HG02970 (cell line): ENCODE measurements around the gene CLNK.

ENCODE experiments used
- ATAC-seq: cut with Tn5 transposase; IDR thresholded peaks from one replicate; pipeline ENCODE4 v1.9.1; 2021; ENCODE audit warnings: mild to moderate bottlenecking, moderate library complexity, moderate number of reproducible peaks; ENCODE audit not compliant: unreplicated experiment, low FRiP score

The CLNK gene

GRCh38 chr4:10701702-10702460 lies 17.3 kb upstream of the CLNK start:
- ATAC-seq = no peak

DNA sequence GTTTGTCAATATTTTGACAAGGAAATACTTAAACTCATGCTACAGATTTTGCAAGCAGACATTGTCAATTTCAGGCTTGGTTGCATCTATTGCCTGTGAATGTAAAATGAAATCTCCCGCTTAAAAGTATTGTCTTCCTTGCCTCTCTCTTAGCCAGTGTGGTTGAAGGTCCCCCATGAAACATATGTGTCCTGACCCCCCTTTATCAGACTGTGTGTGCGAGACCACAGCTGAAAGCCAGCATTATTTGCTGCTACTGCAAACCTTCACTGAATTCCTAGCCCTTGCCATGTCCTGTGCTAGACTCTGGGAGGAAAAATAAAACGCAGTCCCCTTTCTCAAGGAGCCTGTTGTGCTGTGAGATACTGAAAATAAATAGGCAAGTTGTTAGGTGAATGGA lies 16.6 kb upstream of the CLNK start:
- no peak for ATAC-seq

DNA sequence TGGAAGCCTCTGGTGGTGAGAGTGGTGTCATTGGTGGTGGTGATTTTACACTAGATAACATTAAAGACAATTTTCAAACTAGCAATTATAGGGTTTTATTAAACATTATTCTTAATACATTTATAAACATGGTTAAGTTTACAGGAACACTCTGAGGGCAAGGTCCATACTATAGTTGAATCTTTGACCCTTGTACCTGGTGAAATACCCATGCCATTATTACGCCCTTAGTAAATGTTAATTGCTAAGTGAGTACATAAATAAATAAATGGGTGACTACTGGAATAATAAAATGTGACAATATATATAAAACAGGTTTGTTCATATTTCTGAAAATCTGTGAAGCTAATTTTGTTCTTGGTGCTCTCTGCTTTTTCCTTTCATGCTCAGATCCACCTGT lies 13.6 kb upstream of the CLNK start:
- ATAC-seq = no peak

GRCh38 chr4:10697086-10697485 lies 12.5 kb upstream of the CLNK start:
- ATAC-seq = no peak

DNA sequence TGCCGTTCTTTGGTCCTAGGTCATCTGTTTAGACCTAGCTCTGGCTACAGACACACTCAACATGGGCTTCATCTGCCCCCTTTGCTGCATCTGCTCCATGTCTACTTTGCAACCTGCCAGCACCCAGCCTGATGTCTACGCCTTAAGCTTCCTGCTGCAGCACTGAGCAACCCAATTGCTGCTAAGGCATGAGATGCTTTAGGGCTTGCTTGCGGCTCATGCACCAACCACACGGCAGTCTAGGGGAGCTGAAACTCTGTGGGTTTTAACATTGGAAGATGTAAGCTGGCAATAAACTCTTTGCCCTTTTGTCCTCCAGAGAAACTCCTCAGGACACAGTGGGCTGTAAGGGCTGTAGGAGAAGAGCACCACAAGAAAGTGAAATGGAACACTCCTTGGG lies 11.7 kb upstream of the CLNK start:
- ATAC-seq = no peak

- no peak for ATAC-seq
Measured at GRCh38 chr4:10694828-10695209, 10.3 kb upstream of the CLNK start.

DNA sequence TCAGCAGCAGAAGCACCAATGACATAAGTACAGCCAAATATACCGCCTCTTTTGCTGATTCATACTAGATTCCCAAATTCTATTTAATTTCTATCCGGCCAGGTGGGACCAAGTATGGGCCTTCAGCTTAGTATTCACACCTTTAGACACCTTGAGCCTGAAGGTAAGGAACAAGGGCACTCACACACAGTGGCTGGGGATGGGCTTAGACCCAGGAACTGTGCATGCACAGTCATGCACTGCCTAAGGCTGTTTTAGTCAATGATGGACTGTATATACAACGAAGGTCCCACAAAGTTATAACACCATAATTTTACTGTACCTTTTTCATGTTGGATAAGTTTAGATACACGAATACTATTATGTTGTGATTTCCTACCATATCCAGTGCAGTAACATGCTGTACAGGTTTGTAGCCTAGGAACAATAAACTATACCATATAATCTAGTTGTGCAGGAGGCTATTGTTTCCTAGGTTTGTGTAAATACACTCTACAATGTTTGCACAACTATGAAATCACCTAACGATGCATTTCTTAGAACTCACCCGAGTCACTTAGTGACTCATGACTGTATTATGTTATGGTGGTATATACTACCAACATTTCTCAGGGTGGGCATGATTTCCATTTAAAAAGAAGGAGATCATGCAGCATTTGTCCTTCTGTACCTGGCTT lies 9.7 kb upstream of the CLNK start:
- ATAC-seq = no peak

- ATAC-seq = no peak
Measured at GRCh38 chr4:10691651-10692050, 7.1 kb upstream of the CLNK start.

- ATAC-seq = no peak
Measured at GRCh38 chr4:10690185-10690907, 5.8 kb upstream of the CLNK start.

DNA sequence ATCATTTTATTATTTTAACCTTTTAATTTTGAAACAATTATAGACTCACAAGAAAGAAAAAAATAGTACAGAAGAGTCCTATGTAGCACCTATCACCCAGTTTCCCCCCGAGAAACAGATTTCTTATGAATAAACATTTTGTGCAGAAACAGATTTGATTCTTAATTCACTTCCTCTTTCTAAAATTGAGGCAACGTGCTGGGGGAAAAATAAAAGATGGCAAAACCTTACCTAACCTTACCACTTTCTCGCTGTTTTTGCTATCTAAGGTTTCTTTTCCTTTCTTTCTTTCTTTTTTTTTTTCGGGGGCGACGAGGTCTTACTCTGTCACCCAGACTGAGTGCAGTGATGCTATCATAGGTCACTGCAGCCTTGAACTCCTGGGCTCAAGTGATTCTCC lies 4.3 kb upstream of the CLNK start:
- no peak for ATAC-seq

DNA sequence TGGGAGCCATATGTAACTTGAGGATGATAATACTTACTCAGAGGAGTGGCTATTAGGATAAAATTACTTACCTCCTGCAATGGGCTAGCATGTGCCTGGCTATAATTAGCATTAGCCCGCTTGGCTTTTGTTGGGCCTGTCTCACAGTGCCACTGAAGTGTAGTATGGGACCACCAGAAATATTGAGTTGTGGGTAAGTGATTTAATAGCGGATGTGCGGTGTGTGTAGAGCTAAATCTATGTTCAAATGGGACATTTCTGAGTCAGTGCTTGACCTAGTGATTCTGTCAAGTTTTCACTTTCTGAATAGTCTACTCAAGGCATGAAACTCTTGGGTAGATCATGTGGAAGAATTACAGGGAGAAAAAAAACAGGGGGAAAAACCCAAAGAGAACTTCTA lies 3.5 kb upstream of the CLNK start:
- ATAC-seq = no peak

DNA sequence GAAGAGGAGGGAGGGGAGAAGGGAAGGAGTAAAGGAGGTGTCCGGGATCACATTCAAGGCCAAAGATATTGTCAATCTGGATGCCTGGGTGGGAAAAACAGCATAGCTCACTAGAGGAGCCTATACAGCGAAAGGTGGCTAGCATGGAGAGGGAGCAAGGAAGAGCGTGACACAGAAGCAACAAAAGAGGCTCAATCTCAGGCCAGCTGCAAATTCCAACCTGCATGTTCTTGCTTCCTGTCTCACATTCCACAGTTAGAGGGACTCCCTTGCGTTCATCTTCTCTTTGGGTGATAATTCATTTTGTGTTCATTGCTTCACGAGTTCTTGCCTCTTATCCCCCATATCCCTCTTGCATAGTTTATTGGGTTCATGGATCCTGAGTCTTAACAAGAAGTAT lies 3.0 kb upstream of the CLNK start:
- ATAC-seq = no peak

DNA sequence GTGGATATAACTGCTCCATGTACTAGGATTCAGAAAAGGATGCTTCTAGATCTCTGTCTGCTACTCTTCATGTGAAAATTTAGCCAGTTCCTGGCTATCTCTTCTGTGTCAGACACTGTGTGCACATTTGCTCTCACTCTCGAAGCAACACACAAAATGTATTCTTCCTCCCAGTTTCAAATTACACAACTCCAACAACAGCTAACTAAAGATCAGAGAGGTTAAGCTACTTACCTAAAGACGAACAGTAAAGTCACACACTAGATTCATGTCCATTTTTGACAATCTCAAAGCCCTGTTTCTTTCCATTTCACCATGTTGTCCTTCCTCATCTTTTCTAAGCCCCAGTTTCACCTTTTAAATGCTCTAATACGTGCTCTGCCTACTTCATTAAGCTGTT lies 2.2 kb downstream of the CLNK start:
- no peak for ATAC-seq

DNA sequence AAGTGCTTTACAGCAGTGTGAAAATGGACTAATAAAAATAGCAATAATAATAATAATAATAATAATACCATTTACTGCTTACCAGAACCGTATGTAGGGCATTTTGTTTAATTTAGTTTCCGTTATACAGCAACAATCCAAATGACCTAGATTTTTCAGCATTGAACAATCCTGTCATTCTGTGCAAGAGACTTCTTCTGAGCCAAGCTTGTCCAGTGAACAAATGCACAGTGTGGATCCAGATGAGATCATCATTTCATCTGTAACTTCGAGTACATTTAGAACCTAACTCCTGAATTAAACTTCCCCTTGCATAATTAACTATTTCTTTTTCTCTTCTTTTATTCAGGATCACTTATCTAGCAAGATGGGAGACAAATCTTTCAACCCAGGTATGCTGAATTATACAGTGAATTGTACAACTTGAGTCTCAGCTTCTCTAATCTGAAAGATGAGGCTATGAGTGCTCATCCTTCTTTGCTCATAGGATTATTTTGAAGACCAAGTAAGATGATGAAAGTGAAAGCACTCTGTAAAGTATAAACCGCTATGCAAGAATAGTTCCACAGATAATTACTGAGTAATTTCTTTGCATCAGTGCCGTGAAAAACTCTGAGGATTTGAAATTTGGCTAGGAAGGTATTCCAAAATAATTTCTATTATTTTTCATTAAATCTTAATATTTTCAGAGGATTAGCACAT lies 6.6 kb downstream of the CLNK start:
- no peak for ATAC-seq

GRCh38 chr4:10673817-10674369 lies 10.7 kb downstream of the CLNK start:
- ATAC-seq = peak; percentile 50

DNA sequence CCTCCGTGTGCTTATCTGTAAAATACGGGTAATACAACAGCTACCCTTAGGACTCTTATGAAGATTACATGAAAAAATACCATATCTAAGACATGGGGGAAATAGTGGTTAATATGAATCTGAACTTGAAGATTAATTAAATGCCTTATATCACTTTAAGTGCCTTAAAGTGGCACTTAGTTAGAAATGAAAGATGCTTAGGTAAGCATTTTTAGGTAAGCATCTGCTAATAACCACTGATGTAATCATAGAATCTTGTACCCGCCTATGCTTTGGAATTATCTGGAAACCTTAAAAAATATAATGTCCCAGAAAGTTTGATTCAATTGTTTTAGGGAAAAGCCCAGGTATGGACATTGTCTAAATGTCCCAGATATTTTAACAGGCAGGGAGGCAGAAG lies 12.2 kb downstream of the CLNK start:
- no peak for ATAC-seq

GRCh38 chr4:10671799-10672198 lies 12.8 kb downstream of the CLNK start:
- ATAC-seq = no peak

GRCh38 chr4:10671366-10671765 lies 13.2 kb downstream of the CLNK start:
- peak; percentile 72 for ATAC-seq

GRCh38 chr4:10670321-10670720 lies 14.2 kb downstream of the CLNK start:
- no peak for ATAC-seq

DNA sequence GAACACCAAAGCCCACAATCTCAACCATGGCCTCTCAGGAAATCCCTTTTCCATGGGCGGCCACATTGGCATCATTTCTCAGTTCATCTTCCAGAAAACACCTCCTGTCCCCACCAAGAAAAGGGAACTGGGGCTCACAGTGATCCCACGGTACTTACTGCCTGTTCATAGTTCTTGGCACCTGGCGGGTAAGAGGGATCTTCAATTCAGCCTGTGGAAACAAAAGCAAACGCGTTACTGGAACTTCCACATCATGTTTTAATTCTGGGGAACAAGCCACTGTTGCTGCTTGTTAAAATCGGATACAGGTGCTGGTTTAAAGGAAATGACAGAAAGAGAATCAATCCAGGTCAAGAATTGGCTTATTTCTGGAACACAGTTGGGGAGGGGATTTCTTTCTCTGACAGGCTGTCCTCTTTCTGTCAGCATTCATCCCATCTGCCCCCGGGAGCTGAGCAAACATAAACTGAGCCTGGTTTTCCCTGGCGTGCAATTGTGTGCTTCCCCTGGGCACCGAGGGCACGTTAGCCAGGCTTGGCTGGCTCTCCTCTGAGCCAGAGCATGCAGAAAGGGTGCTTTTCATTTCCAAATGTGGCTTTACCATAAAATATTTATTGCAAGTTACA lies 16.8 kb downstream of the CLNK start:
- no peak for ATAC-seq
